ENCODE data around the gene SCRT2.
A peak's percentile ranks its signal among the peaks of the same experiment; 100 is the strongest.
"Not testable (repeated sequence)": the region's sequence is repeated elsewhere in the genome, so short reads cannot be mapped to it uniquely, and the experiment has no call there.

Gene SCRT2

DNA sequence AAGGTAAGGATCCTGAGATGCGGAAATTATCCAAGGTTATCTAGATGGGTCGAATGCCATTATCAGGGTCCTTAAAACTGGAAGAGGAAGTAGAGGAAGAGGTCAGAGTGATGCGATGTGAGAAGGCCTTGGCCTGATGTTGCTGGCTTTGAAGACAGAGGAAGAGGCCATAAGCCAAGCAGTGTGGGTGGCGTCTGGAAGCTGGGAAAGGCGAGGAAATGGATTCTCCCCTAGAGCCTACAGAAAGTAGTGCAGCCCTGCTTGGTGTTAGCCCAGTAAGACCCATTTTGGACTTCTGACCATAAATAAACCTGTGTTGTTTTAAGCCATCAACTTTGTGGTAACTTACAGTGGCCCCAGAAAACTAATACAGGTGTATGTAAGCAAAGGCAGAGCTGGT lies 24.6 kb downstream of the SCRT2 start:
- DNase-seq: no peak

DNA sequence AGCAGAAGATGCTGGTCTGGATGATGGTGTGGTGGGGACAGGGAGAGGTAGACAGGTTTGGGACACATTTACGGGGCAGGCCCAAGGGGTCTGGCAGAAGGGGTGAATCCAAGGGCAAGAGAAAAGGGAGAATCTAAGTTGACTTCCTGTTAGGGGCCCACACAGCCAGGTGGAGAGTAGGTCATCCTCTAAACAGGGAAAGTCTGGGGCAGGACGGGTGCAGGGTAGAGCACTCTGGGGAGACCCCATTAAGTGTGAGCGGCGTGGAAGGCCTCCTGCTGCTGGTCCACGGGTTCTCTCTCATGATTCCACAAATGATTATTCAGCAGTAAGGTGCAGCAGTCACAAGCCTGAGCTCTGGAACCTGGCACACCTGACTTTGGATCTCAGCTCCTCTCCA lies 25.3 kb downstream of the SCRT2 start:
- no peak for DNase-seq

DNA sequence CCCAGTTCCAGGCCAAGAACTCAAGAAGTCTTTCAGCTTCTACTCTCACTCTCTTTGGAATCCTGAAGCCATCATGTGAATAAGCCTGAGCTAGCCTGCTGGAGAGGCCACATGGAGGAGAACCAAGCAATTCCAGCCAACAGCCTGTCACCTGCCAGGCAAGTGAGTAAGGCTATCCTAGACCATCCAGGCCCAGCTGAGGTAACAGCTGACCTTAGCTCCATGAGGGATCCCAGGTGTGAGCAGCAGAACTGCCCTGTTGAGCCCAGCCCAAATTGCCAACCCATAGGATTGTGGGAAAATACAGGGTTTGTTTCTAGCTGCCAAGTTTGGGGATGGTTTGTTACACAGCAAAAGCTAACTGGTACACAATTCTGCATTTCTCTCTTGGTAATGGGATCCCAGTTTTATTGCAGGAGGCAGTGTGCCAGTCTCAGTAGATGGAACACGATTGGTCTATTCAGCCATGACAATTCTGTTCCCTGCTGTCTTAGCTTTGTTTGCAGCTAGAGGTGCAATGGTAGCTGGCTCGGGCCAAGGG lies 28.1 kb downstream of the SCRT2 start:
- no peak for DNase-seq

DNA sequence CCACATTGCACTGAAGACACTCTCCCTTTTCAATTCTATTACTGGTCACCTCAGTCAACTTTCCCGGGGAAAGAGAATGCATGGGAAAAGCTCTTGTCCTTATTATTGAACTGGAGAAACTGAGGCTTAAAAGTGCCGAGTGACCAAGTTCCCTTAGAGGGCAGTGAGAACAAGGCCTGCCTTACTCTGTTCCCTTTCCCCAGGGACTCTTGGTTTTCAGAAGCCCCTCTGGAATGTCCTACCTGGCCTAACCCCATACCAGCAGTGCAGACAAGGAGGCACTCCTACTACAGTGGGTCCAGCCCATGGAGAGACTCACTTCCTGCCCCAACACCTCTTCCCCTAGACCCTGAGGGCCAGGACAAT lies 28.8 kb downstream of the SCRT2 start:
- no peak for DNase-seq

DNA sequence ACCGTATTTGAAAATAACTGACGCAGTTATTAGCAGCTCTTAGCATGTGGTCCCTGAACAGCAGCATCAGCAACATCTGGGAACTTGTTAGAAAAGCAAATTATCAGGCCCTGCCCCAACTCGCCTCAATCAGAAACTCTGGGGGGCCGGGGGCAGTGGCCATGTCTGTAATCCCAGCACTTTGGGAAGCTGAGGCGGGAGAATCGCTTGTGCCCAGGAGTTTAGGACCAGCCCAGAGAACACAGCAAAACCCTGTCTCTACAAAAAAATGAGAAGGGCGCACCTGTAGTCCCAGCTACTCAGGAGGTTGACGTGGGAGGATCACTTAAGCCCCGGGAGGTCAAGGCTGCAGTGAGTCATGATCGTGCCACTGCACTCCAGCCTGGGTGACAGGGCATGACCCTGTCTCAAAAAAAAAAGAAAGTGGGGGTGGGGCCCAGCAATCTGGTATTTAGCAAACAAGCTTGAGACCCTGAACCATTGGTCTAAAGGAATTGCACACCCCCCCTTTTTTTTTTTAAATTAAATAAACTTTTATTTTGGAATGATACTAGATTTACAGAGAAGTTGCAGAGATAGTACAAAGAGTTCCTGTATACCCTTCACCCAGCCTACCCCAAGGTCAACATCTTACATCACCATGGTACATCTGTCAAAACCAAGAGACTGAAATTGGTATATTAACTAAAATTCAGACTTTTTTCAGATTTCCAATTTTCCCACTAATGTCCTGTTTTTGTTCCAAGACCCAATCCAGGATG lies 29.3 kb downstream of the SCRT2 start:
- DNase-seq: no peak

DNA sequence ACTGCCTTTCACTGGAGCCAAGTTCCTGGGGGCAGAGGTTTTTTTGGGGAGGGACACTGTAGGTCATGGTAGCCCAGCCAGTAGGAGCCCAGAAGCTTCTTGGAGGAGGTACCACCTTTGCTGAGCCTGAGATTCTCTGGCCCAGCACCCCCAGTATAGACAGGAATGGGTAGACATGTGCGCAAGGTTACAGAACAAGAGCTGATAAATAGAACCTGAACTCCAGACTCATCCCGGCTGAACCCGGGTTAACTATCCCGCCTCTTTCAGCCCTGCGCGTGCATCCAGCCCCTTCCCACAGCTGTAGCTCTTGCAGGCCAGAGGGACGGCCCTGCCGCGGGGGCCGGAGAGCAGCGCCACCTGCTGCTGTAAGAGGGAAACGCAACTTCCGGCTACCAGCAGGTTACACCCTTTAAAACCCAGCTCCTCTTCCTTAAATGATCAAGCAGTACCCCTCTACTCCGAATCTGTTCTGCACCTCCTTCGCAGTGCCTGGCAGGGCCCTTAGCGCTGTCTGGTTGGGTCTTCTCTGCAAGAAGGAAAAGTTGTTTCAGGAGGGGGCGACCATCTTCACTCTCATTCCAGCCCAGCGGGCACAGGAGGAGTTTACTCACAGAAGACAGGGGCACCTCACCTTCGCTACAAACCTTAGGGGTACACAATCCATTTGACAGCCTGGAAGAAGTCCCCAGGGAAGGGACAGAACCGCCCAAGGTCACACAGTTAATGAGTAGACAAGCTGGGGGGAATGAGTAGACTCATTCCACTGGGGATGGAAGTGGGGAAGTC lies 30.1 kb downstream of the SCRT2 start:
- peak; percentile 47 to 58 for DNase-seq

DNA sequence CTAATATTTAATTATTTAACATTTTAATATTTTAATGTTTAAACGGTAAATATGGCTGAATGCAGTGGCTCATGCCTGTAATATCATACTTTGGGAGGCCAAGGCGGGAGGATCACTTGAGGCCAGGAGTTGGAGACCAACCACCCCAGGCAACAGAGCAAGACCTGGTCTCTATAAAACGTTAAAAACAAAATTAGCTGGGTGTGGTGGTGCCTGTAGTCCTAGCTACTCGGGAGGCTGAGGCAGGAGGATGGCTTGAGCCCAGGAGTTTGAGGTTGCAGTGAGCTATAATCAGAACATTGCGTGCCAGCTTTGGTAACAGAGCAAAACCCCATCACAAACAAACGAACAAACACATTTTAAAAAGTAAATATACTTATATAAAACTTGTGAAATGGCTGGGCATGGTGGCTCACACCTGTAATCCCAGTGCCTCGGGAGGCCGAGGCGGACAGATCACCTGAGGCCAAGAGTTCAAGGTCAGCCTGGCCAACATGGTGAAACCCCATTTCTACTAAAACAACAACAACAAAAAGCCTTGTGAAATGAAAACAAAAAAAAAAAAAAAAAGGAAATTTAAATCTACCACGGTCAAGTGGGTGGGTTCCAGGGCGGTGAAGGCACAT lies 30.8 kb downstream of the SCRT2 start:
- DNase-seq: no peak

DNA sequence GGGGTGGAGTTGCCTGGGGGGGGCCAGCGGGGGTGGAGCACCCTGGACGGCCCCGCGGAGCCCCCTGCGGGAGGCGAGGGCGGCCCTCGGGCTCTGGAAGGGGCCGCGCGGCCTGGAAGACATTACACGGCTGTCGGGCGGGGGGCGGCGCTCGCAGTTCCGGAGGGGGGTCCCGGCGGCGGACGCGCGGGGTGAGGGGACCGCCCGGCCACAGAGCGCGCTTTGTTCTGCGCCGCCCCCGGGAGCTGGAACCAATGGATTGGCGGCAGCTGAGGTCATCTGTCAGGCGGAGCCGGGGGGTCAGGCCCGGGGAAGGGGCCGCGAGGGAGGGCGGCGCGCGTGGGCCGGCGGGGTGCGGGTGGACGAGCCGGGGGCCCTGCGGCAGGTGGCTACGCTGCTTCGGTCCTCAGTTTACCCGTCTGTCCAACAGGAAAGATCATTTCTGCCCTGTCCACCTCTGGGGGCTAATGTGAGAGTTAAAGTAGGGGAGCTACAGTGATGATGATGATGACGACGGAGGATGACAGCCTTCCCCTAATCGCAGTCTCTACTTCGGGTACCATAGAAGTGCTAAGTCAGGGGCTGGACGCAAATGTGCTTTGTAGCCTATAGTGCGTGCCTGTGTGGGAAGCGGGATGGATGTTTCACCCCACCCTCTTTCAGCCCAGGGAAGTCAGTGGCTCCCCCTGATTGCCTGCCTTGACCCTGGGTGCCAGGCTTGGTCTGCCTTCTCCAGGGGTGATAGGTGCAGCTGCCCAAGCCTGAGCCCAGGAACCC lies 33.0 kb downstream of the SCRT2 start:
- DNase-seq: no peak

DNA sequence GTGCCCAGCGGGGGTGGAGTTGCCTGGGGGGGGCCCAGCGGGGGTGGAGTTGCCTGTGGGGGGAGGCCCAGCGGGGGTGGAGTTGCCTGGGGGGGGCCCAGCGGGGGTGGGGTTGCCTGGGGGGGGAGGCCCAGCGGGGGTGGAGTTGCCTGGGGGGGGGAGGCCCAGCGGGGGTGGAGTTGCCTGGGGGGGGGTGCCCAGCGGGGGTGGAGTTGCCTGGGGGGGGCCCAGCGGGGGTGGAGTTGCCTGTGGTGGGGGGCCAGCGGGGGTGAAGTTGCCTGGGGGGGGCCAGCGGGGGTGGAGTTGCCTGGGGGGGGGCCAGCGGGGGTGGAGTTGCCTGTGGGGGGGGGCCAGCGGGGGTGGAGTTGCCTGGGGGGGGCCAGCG lies 33.6 kb downstream of the SCRT2 start:
- not testable (repeated sequence) for DNase-seq

DNA sequence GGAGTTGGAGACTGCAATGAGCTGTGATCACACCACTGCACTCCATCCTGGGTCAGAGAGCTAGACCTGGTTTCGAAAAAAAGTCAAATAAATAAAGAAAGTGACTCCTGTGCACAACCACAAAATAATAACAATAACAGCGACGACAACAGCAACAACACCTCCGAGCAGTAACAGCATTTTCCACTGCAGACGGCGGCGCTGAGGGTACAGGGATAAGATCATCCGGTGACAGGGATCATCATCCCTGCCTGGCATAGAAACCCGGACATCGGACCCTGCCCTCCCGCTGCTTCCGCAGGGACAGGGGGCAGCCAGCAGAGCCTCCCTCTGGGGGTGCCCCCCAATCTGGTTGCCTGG lies 34.1 kb downstream of the SCRT2 start:
- no peak for DNase-seq

DNA sequence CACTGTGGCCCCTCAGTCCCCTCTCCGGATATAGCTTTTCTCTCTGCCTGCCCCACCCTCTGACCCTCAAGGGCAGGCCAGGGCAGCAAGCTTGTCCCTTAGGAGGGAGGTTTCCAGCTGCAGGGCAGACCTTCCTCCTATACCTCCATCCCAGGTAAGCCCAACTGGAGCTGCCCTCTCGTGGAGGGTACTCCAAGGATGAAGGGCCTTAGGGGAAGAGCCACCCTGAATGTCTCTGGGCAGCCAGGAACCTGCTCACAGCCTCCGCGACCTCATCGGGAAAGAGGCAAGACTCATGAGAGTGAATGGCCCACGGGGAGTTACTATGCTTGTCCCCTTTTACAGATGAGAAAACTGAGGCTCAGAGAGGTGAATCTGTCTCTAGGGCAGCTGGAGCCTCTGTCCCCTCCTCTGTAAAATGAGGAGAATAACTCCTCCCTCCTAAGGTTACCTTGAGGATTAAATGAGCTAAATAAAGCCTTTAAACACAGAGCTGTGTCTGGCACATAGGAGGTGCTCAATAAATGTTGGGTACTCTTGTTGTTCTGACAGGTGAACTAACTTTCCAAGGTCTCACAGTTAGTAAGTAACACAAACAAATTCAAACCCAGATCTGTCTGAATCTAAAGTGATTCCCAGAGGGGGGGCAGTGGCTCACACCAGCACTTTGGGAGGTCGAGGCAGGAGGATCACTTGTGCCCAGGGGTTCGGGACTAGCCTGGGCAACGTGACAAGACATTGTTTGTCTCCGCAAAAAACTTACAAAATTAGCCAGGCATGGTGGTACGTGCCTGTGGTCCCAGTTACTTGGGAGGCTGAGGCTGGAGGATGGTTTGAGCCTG lies 34.7 kb downstream of the SCRT2 start:
- DNase-seq: no peak

DNA sequence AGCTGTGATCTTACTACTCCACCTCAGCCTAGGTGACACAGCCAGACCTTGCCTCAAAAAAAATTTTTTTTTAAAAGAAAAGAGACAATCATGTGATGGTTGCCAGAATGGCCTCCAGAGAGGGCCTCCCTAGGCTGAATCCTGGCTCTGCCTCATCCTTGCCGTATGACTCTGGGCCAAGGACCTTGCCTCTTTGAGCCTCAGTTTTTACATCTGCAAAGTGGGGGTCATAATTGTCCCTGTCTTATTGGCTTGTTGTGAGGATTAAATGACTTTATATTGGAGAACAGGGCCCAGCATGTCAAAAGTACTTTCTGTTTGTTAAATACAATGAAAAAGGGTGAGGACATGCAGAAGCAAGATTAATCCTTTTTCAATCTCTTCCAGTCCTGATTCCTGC lies 37.0 kb downstream of the SCRT2 start:
- DNase-seq: no peak

DNA sequence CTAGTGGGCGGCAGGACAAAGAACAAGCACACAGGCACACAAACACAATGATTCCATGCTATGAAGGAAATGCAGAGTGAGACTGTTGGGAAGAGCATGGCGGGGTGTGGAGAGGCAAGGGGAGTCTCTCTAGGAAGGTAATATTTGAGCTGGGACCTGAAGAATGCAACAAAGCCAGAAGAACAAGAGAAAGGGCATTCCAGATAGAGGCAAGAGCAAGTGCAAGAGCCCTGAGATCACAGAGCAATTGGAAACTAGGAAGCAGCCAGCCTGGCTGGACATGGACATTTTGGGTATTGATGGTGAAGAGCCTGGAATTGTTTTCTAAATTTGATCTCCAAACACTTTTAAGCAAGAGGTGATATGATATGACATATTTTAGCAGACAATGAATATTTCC lies 38.0 kb downstream of the SCRT2 start:
- no peak for DNase-seq

DNA sequence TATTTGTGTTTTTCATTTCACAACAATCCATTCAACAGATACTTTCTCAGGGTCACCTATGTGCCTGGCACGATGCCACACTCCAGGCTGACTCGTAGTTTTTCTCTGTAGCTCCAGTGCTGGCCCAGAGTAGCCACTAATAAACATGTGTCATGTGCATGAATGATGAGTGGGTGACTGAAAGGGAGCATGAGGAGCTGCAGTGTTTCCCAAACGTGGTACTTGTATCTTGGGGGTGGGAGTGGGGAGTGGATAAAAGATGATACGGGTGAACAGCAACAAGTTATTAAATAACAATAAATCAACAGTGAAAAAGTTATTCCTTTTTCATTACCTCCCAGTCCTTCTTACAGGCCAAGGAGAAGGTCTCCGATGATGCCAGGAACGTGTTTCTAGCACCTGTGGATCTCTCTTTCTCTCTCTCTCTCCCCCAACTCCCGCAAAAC lies 39.7 kb downstream of the SCRT2 start:
- DNase-seq: no peak

DNA sequence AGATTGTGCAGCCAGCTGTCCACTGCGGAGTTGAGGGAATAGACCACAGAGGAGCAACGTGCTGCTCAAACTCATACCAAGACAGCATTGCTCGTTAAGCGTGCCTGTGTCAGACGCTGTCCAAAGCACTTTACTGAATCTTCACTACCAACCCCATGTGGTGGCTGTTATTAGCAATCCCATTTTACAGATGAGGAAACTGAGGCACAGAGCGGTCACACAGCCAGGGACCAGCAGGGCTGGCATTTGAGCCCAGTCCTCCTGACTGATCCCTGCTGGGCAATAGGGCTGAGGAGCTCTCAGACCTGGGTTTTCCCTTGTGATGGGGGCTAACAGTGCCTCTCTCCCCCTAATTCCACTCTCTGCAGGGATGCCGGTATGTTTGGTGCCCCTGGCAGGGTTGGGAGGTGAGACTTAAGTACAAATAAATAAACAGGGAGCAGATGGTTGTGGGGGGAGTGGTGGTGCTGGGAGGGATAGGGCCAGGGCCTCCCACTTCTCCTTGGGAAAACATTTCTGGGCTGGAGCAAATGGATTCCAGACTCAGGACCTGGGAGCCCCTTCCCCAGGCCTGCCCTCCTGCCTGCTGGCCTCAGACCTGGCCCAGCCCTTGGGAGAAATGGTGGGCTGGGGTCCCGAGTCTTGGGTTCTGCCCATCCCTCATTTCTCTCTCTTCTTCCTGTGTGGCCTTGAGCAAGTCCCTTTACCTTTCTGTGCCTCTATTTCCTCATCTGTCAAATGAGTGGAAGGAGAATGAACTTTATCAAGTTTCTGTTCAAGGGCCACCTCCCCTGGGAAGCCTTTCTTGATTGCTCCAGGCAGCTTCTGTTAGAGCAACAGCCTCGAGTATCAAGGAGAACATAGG lies 40.3 kb downstream of the SCRT2 start:
- no peak for DNase-seq

DNA sequence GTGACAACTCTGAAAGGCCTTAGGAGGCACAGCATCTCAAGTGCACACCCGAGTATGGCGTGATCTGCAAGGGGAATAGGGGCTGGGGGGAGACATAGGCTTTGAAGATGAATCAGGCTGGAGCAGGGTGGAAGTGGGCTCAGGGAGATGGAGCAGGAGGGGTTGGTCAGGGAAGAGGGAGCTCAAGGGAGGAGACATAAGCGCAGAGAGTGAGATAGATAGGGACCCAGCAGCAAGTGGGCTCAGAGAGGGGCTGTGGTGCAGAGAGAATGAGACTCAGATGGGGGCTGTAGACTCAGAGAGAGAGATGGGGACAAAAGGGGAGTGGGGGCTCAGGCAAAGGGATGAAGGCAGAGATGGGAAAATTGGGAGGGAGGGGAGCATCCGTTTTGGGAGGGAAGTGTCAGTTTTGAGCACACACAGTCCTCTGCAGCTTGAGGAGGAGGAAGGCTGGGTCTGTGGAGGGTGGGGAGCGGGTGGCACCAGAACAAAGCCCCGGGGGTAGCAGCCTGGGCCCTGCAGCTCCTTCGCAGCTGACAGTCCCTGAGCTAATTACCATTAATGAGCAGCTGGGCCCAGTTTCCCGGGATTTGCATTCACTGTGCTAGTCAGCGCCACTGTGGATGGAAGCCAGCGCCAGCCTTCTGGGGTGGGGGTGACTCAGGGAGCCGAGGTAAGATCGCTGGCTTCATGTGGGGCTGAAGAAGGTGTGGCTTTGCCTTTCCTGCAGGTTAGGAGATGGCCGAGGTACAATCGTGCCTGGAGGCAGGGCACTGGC lies 41.3 kb downstream of the SCRT2 start:
- DNase-seq: no peak

DNA sequence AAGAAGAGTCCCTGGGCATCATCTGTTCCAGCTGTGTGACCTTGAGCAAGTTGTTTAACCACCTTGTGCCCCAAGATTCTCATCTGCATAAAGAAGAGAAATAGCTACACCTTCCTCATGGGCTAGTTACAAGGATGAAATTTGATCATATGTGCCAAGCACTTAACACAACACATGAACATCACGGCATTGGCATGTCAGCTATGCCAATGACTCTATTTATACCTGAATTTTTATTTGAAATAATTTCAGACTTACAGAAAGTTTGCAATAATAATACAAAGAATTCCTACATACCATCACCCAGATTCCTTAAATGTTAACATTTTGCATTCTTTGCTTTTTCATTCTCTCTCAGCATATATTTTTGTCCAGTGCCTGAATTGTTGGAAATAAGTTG lies 44.5 kb downstream of the SCRT2 start:
- DNase-seq: no peak

DNA sequence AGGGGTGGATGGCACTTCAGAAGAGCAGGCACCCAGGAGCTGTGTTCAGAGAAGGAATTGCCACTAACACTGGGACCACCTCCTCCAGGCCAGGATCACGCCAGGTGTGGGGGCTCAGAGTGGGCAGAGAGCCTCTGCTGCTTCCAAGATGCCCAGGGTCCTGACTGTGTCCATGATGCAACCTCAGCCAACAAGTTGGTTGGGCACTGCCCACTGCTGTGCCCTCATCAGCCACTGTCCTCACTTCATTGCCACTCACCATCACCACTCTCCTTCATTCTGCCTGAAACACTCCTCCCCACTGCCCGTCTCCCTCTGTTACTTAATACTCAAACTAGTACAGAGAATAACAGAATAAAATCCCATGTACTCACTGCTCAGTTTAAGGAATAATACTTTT lies 49.0 kb downstream of the SCRT2 start:
- DNase-seq: no peak

DNA sequence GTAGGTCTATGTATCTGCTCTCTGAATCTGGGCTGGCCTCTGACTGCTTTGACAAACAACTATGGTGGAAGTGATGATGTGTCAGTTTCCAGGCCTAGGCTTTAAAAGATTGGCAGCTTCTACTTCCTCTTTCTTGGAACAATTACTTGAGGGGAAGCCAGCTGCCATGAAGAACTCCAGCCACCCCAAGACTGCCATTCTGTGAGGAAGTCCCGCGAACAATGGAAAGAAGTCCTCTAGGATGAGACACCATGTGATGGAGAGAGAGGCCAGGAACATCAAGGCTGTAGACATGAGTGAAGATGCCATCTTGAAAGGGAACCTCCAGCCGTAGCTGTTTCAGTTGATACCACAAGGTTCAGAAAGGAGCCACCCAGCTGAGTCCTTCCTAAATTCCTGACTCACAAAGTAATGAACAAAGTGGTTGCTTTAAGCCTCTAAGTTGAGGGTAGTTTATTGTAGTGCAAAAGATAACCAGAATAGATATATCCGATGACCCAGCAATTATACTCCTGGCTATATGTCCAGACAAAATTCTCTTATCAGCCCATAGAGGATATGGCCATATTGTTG lies 50.2 kb downstream of the SCRT2 start:
- no peak for DNase-seq

DNA sequence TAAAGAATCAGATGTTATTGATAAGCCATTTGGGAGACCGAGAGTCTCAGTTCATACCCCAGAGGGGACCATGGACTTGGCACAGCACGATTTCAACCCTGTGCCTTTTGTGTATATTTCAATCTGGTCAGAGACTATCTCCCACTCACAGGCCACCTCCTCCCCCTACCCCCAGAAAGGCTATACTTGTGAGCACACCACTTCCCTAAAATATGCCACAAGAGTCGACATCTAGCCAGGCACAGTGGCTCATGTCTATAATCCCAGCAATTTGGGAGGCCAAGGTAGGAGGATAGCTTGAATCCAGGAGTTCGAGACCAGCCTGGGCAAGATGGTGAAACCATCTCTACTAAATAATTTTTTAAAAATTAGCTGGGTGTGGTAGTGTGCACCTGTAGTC lies 51.9 kb downstream of the SCRT2 start:
- no peak for DNase-seq
